Limb (tissue), 2 donors: ENCODE measurements around the gene RACGAP1.
A peak's percentile ranks its signal among the peaks of the same experiment; 100 is the strongest.

Source experiments
- DNase-seq, 2 donors: peaks; one replicate each; pipeline ENCODE4 v3.0.0-alpha.2; 2016; ENCODE audit errors: extremely low spot score in 2 of 2

The RACGAP1 gene

GRCh38 chr12:50055831-50056638 lies 30.7 kb upstream of the RACGAP1 start:
- DNase-seq = peak; percentile 54 to 76

GRCh38 chr12:50053583-50053982 lies 28.3 kb upstream of the RACGAP1 start:
- no peak for DNase-seq

GRCh38 chr12:50052964-50053363 lies 27.7 kb upstream of the RACGAP1 start:
- no peak for DNase-seq

GRCh38 chr12:50052544-50052943 lies 27.2 kb upstream of the RACGAP1 start:
- no peak for DNase-seq

- DNase-seq = no peak
Observed at GRCh38 chr12:50051101-50051806, 26.0 kb upstream of the RACGAP1 start.

GRCh38 chr12:50050410-50051098 lies 25.3 kb upstream of the RACGAP1 start:
- DNase-seq = peak; percentile 60 to 69

- no peak for DNase-seq
Observed at GRCh38 chr12:50050119-50050385, 24.8 kb upstream of the RACGAP1 start.

- no peak for DNase-seq
Observed at GRCh38 chr12:50049254-50050118, 24.2 kb upstream of the RACGAP1 start.

GRCh38 chr12:50047693-50048250 lies 22.5 kb upstream of the RACGAP1 start:
- DNase-seq = no peak

- DNase-seq = no peak
Observed at GRCh38 chr12:50043854-50044253, 18.6 kb upstream of the RACGAP1 start.

GRCh38 chr12:50043308-50043707 lies 18.0 kb upstream of the RACGAP1 start:
- DNase-seq = no peak

GRCh38 chr12:50042693-50043092 lies 17.4 kb upstream of the RACGAP1 start:
- no peak for DNase-seq

GRCh38 chr12:50041962-50042361 lies 16.7 kb upstream of the RACGAP1 start:
- DNase-seq = no peak

- no peak for DNase-seq
Observed at GRCh38 chr12:50041062-50041860, 16.0 kb upstream of the RACGAP1 start.

GRCh38 chr12:50040657-50041056 lies 15.4 kb upstream of the RACGAP1 start:
- DNase-seq = no peak

GRCh38 chr12:50039151-50039835 lies 14.0 kb upstream of the RACGAP1 start:
- DNase-seq = peak; percentile 49 to 86

GRCh38 chr12:50038336-50038735 lies 13.0 kb upstream of the RACGAP1 start:
- no peak for DNase-seq

GRCh38 chr12:50032854-50033581 lies 7.7 kb upstream of the RACGAP1 start:
- DNase-seq = peak in 1 of 2 donors; percentile 45

GRCh38 chr12:50032515-50032853 lies 7.2 kb upstream of the RACGAP1 start:
- peak in 1 of 2 donors; percentile 28 for DNase-seq
